ENCODE measurements around the gene RAPGEFL1.

- TF ChIP-seq SUZ12 (IDR thresholded peaks at IDR 0.05; ENCODE audit: extremely low read depth, insufficient read depth, insufficient read length) (no peak), YY1 (IDR thresholded peaks at IDR 0.05; ENCODE audit: insufficient read depth, insufficient read length) (no peak), ZNF274 (IDR thresholded peaks at IDR 0.05; ENCODE audit: low read depth, low read length) (no peak)
These were observed 538 bp upstream of the RAPGEFL1 start for GRCh38 chr17:40176754-40177110.
